Liver (tissue), 9 donors: Measurements from ENCODE around the gene MEIS1. TPM values are rescaled to one million over a fixed set of nuclear protein-coding genes. Genes with fewer than 3 reads are reported as not detected.
A peak's percentile ranks its signal among the peaks of the same experiment; 100 is the strongest.

ENCODE experiments used
- DNase-seq: peaks from one replicate; pipeline ENCODE4 v3.0.0-alpha.2; 2017; ENCODE audit warnings: low spot score
- H3K27ac ChIP-seq, 2 donors: one replicate each; pipeline ENCODE4 v1.7.0; 2013; ENCODE audit warnings: inconsistent platforms in 2 of 2, low read length in 2 of 2, control low read depth in 1 of 2, low read depth in 1 of 2, mild to moderate bottlenecking in 1 of 2
- H3K27me3 ChIP-seq, 4 donors: one replicate each; pipeline versions ENCODE4 v1.6.1 to v1.7.0; 2013; ENCODE audit warnings: low read length in 3 of 4, inconsistent platforms in 1 of 4, mild to moderate bottlenecking in 1 of 4, moderate library complexity in 1 of 4; ENCODE audit not compliant: control insufficient read depth in 4 of 4, insufficient read depth in 4 of 4
- H3K36me3 ChIP-seq, 4 donors: one replicate each; pipeline versions ENCODE4 v1.6.1 to v1.7.0; 2013; ENCODE audit warnings: low read length in 3 of 4, mild to moderate bottlenecking in 3 of 4, low read depth in 1 of 4, moderate library complexity in 1 of 4; ENCODE audit not compliant: control insufficient read depth in 4 of 4, insufficient read depth in 3 of 4
- H3K4me1 ChIP-seq, 4 donors: one replicate each; pipeline versions ENCODE4 v1.6.1 to v1.7.0; 2013; ENCODE audit warnings: low read length in 3 of 4, mild to moderate bottlenecking in 3 of 4, moderate library complexity in 1 of 4; ENCODE audit not compliant: control insufficient read depth in 4 of 4, insufficient read depth in 4 of 4
- H3K4me3 ChIP-seq, 3 donors: one replicate each; pipeline versions ENCODE4 v1.6.1 to v1.7.0; 2013; ENCODE audit warnings: low read length in 3 of 3, control low read depth in 1 of 3, low read depth in 1 of 3, mild to moderate bottlenecking in 1 of 3
- H3K9ac ChIP-seq, 2 donors: one replicate each; pipeline ENCODE4 v1.7.0; 2013; ENCODE audit warnings: low read length in 2 of 2, mild to moderate bottlenecking in 2 of 2, moderate library complexity in 2 of 2, control low read depth in 1 of 2, low read depth in 1 of 2
- H3K9me3 ChIP-seq, 4 donors: one replicate each; pipeline versions ENCODE4 v1.6.1 to v1.7.0; 2013; ENCODE audit warnings: low read length in 3 of 4; ENCODE audit not compliant: control insufficient read depth in 4 of 4
- EGR1 ChIP-seq, 2 donors: IDR thresholded peaks; 2 replicates each; pipeline ENCODE4 v1.6.1; 2016 to 2018; ENCODE audit warnings: antibody characterized with exemption in 2 of 2, low read depth in 2 of 2
- FOXA1 ChIP-seq: IDR thresholded peaks from 2 replicates; pipeline ENCODE4 v1.6.1; 2016; ENCODE audit warnings: antibody characterized with exemption
- FOXA2 ChIP-seq: IDR thresholded peaks from 2 replicates; pipeline ENCODE4 v1.6.1; 2016; ENCODE audit warnings: antibody characterized with exemption
- GABPA ChIP-seq, 2 donors: IDR thresholded peaks in 1 of 2; conservative IDR thresholded peaks in 1 of 2; 2 replicates each; pipeline ENCODE4 v1.6.1; 2016; ENCODE audit warnings: antibody characterized with exemption in 2 of 2, mild to moderate bottlenecking in 1 of 2, moderate library complexity in 1 of 2
- NR2F2 ChIP-seq: IDR thresholded peaks from 2 replicates; pipeline ENCODE4 v1.6.1; 2016; ENCODE audit warnings: antibody characterized with exemption
- RXRA ChIP-seq, 2 donors: IDR thresholded peaks; 2 replicates each; pipeline ENCODE4 v1.6.1; 2017 to 2018; ENCODE audit warnings: antibody characterized with exemption in 2 of 2, mild to moderate bottlenecking in 1 of 2
- SP1 ChIP-seq: IDR thresholded peaks from 2 replicates; pipeline ENCODE4 v1.6.1; 2018; ENCODE audit warnings: antibody characterized with exemption, mild to moderate bottlenecking
- YY1 ChIP-seq: IDR thresholded peaks from 2 replicates; pipeline ENCODE4 v1.6.1; 2016; ENCODE audit warnings: antibody characterized with exemption, mild to moderate bottlenecking
- WGBS: extraction: QIAGEN DNeasy Blood & Tissue Kit; methylation state at CpG from one replicate; pipeline ENCODE4 v1.1.7; 2013; 5-methylcytosine and 5-hydroxymethylcytosine counted together
- polyA plus RNA-seq, 2 donors: library from polyadenylated mRNA; stranded (reverse) in 1 of 2; unstranded in 1 of 2; fragments of 200-250 nt in 1 of 2; fragments of >200 nt in 1 of 2; fragmentation: Nextera tagmentation in 1 of 2; extraction: Ambion mirVana in 1 of 2; gene quantifications; one replicate each; pipeline versions ENCODE4 v1.2.1 to v1.2.3, GENCODE V29; 2013 to 2015
- total RNA-seq, 2 donors: library from RNA; depleted of rRNA; stranded (reverse); fragments of >200 nt; gene quantifications; one replicate each; pipeline ENCODE4 v1.2.3, GENCODE V29; 2014
- TF ChIP-seq, protein P1 (sequence below): IDR thresholded peaks from 2 replicates; pipeline ENCODE4 v1.6.1; 2016; ENCODE audit warnings: antibody characterized with exemption, mild to moderate bottlenecking
- TF ChIP-seq, protein P2 (sequence below): fragments of 150-350 bp; IDR thresholded peaks from 2 replicates; pipeline ENCODE4 v1.5.1; 2017; ENCODE audit warnings: improper control_type of control experiment, low read depth, low read length; ENCODE audit not compliant: missing input control
- donor health status: healthy.
- donor health status: healthy.
- donor health status: healthy.
- donor health status: healthy.
- donor health status: healthy.

The MEIS1 gene
- total and polyA plus RNA-seq, 4 donors, result 1.6 to 8.6 (median 5.5) TPM

DNA sequence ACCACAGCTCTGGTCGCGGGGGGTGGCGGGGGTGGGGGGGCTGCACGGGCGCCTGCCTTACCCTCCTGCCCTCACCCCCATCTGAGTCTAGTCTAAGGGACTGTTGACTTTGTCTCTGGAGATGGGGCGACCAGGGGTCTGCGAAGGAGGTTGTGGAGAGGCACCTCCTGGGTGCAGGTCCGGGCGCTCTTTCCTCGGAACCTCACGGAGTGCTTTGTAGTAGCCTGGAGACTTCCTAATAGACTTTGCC, 141.3 kb downstream of the MEIS1 start (continued):
- TF ChIP-seq, protein P1, sequence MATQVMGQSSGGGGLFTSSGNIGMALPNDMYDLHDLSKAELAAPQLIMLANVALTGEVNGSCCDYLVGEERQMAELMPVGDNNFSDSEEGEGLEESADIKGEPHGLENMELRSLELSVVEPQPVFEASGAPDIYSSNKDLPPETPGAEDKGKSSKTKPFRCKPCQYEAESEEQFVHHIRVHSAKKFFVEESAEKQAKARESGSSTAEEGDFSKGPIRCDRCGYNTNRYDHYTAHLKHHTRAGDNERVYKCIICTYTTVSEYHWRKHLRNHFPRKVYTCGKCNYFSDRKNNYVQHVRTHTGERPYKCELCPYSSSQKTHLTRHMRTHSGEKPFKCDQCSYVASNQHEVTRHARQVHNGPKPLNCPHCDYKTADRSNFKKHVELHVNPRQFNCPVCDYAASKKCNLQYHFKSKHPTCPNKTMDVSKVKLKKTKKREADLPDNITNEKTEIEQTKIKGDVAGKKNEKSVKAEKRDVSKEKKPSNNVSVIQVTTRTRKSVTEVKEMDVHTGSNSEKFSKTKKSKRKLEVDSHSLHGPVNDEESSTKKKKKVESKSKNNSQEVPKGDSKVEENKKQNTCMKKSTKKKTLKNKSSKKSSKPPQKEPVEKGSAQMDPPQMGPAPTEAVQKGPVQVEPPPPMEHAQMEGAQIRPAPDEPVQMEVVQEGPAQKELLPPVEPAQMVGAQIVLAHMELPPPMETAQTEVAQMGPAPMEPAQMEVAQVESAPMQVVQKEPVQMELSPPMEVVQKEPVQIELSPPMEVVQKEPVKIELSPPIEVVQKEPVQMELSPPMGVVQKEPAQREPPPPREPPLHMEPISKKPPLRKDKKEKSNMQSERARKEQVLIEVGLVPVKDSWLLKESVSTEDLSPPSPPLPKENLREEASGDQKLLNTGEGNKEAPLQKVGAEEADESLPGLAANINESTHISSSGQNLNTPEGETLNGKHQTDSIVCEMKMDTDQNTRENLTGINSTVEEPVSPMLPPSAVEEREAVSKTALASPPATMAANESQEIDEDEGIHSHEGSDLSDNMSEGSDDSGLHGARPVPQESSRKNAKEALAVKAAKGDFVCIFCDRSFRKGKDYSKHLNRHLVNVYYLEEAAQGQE, result no peak
- no peak for TF ChIP-seq YY1

DNA sequence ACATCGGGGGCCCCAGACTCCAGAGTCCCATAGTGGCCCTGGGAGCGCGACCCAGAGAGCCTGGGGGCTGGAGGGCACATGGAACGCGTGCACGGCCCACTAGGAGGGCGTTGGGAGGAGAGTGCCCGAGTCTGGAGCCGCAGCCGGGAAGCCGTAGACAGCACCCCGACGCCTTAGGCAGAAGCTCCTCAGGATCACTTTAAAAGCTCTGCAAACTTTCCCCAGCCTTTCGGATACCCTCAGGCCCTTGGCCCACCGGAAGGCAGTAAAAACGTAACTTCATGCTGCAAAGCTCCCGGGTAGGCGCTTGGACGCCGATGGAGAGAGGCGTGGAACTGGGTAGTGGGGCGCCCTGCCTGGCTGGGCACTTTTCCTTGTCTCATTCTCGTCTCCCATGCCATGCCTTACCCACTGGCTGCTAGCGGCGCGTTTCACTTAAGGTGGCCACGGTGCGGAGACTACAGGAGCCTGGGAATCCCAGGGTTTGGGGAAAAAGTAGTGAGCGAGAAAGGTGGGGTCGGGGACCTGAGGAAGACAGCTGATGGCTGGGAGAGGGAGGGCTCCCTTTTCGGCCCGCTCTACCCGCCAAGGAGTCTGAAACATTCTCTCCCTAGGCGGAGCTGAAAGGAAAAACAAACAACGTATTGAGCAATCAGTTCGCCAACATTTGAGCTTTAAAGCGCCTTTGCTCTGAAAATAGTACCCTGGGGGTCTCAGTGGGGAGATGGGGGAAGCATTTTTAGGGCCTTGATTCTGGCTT, 141.8 kb downstream of the MEIS1 start:
- 1% methylated on average over 37 of the region's 37 CpGs for WGBS
- no peak overlapping the region for H3K9ac ChIP-seq
- H3K4me3 ChIP-seq, result peak overlapping the region; percentile 27 to 59 (median 55)
- DNase-seq, result no peak
- H3K27ac ChIP-seq, result no peak overlapping the region
- no peaks in the 10 kb centered on the region for H3K36me3 ChIP-seq
- peaks cover 0 to 27% (median 11%) of the 10 kb centered on the region in 4 donors for H3K27me3 ChIP-seq
- H3K9me3 ChIP-seq, result no peaks in the 10 kb centered on the region
- peaks cover 8 to 34% (median 23%) of the 10 kb centered on the region in 4 donors for H3K4me1 ChIP-seq
- TF ChIP-seq, protein P2, sequence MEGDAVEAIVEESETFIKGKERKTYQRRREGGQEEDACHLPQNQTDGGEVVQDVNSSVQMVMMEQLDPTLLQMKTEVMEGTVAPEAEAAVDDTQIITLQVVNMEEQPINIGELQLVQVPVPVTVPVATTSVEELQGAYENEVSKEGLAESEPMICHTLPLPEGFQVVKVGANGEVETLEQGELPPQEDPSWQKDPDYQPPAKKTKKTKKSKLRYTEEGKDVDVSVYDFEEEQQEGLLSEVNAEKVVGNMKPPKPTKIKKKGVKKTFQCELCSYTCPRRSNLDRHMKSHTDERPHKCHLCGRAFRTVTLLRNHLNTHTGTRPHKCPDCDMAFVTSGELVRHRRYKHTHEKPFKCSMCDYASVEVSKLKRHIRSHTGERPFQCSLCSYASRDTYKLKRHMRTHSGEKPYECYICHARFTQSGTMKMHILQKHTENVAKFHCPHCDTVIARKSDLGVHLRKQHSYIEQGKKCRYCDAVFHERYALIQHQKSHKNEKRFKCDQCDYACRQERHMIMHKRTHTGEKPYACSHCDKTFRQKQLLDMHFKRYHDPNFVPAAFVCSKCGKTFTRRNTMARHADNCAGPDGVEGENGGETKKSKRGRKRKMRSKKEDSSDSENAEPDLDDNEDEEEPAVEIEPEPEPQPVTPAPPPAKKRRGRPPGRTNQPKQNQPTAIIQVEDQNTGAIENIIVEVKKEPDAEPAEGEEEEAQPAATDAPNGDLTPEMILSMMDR, result no peak
- TF ChIP-seq RXRA (IDR thresholded peaks at IDR 0.05), result peak in 1 of 2 donors; percentile 22
- peak in 1 of 2 donors; percentile 59 for TF ChIP-seq EGR1 (IDR thresholded peaks at IDR 0.05; ENCODE audit: low read depth in 2 of 2)
- TF ChIP-seq NR2F2, result no peak
- no peak for TF ChIP-seq GABPA (IDR thresholded peaks at IDR 0.05 in 1 of 2, conservative IDR thresholded peaks at IDR 0.05 in 1 of 2)
- TF ChIP-seq SP1, result no peak
- TF ChIP-seq YY1, result no peak
- peak; percentile 30 for TF ChIP-seq FOXA1
- TF ChIP-seq, protein P1, result no peak
- TF ChIP-seq FOXA2, result peak; percentile 60
